ENCODE data around the gene RPL9. TPM values are rescaled to one million over a fixed set of nuclear protein-coding genes. Genes with fewer than 3 reads are reported as not detected.
"Not testable (repeated sequence)": the region's sequence is repeated elsewhere in the genome, so short reads cannot be mapped to it uniquely, and the experiment has no call there.

RPL9 gene
- 1,349 and 1,450 TPM in 2 replicates for total RNA-seq
- long read RNA-seq, transcript RPL9-214 (8 exons, 2,354 nt): major isoform, 472 of 512 reads
- long read RNA-seq, transcript RPL9-203 (7 exons, 1,127 nt): minor isoform, 19 of 512 reads
- long read RNA-seq, partial matches to known transcripts: 5 of 512 reads
- long read RNA-seq, other reads (novel, unspliced or antisense): 12 of 512 reads

DNA sequence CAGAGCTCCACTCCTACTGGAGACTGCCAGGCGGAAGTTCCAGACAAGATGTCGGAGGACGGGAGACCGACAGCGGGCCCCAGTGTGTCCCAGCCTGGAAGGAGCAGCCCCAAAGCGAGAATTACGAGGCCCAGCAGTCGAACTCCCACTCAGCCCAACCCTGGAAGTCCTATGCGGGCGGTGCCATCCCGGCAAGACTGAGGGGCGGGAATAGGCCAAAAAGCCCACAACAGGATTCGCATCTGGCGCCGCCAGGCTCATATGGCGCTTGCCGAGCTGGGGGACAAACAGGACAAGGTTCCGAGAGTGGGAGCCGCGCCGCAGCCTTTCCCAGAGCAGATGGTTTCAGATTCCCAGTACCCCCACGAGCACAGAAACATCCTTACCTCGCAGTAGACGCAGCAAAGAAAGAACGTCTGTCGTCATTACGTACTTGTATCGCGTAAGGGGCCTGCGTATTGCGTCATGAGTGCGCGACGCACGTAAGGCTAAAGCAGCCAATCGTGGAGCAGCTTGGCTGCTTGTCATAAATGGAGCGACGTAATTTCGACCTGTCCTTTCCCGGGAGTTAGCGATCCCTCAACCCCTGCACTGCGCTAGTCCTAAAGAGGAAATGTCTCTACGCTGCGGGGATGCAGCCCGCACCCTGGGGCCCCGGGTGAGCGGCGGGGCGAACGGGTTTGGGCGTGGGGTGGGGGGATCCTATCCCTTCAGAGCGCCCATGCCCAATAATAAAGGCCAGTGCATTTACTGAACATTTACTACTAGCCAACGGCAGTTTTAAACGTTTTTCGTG is at the start of gene RPL9, which contains the start of gene LIAS:
Gene RPL9 (minus strand): TSS at position 418 of the 796 bp plus-strand sequence. CDS start 483 bp downstream, outside the sequence.
Gene LIAS (plus strand): TSS at position 552 of the 796 bp plus-strand sequence. CDS start 62 bp downstream, at position 614.
- peak; percentile 89 for DNase-seq (ENCODE audit: low spot score, unreplicated experiment)
- no peaks in the 10 kb centered on the region for H3K9me3 Mint-ChIP-seq (ENCODE audit: low read depth)
- H3K4me3 Mint-ChIP-seq (ENCODE audit: low read depth): peak within 1 kb of the TSS; percentile 98
- H3K36me3 Mint-ChIP-seq (ENCODE audit: insufficient read depth): peaks cover 28% of the 10 kb centered on the region
- TF ChIP-seq, protein P1, sequence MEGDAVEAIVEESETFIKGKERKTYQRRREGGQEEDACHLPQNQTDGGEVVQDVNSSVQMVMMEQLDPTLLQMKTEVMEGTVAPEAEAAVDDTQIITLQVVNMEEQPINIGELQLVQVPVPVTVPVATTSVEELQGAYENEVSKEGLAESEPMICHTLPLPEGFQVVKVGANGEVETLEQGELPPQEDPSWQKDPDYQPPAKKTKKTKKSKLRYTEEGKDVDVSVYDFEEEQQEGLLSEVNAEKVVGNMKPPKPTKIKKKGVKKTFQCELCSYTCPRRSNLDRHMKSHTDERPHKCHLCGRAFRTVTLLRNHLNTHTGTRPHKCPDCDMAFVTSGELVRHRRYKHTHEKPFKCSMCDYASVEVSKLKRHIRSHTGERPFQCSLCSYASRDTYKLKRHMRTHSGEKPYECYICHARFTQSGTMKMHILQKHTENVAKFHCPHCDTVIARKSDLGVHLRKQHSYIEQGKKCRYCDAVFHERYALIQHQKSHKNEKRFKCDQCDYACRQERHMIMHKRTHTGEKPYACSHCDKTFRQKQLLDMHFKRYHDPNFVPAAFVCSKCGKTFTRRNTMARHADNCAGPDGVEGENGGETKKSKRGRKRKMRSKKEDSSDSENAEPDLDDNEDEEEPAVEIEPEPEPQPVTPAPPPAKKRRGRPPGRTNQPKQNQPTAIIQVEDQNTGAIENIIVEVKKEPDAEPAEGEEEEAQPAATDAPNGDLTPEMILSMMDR (IDR thresholded peaks at IDR 0.05; ENCODE audit: unreplicated experiment): no peak
- H3K4me1 Mint-ChIP-seq (ENCODE audit: low read depth): peaks cover 24% of the 10 kb centered on the region
- H3K27ac Mint-ChIP-seq: peak within 1 kb of the TSS; percentile 100
- H3K27me3 Mint-ChIP-seq: no peaks in the 10 kb centered on the region

DNA sequence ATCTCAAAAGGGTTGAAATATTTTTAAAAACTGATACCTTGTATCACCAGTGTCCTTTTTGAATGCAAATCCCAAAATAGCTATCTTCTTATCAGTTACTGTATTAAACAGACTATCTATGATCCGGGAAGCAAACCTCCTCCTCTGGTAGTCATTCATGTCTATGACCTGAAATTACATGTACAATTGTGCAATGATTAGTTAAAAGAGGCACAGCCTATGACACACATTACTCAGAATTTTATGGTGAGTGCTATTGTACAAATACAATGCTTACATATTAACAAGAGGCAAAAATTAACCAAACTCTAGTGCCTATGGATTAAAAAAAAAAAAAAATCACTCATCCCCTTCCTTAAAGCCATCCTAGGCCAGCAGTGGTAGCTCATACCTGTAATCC is 46.9 kb upstream of the RPL9 start:
- no peak overlapping the region for H3K4me3 Mint-ChIP-seq (ENCODE audit: low read depth)
- H3K27me3 Mint-ChIP-seq: no peaks in the 10 kb centered on the region
- H3K36me3 Mint-ChIP-seq (ENCODE audit: insufficient read depth): peaks cover 58% of the 10 kb centered on the region
- peak overlapping the region; percentile 77 for H3K27ac Mint-ChIP-seq
- TF ChIP-seq, protein P1 (IDR thresholded peaks at IDR 0.05; ENCODE audit: unreplicated experiment): no peak
- no peaks in the 10 kb centered on the region for H3K9me3 Mint-ChIP-seq (ENCODE audit: low read depth)
- no peak for DNase-seq (ENCODE audit: low spot score, unreplicated experiment)
- peaks cover 1% of the 10 kb centered on the region for H3K4me1 Mint-ChIP-seq (ENCODE audit: low read depth)

DNA sequence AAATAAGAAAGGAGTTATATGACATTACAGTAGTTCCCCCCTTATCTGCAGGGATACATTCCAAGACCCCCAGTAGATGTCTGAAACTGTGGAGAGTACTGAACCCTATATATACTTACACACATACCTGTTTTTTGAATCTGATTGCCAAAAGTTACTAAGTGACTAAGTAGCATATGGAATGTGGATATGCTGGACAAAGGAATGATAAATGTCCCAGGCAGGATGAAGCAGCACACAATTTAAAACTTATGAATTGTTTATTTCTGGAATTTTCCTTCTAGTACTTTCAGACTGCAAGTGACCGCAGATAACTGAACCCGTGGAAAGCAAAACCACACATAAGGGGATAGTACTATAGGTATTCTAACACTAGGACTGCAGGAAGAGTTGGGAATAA is 45.8 kb upstream of the RPL9 start:
- H3K27ac Mint-ChIP-seq: peak overlapping the region; percentile 67
- peaks cover 52% of the 10 kb centered on the region for H3K36me3 Mint-ChIP-seq (ENCODE audit: insufficient read depth)
- no peak overlapping the region for H3K4me3 Mint-ChIP-seq (ENCODE audit: low read depth)
- H3K9me3 Mint-ChIP-seq (ENCODE audit: low read depth): no peaks in the 10 kb centered on the region
- peaks cover 1% of the 10 kb centered on the region for H3K4me1 Mint-ChIP-seq (ENCODE audit: low read depth)
- H3K27me3 Mint-ChIP-seq: no peaks in the 10 kb centered on the region
- TF ChIP-seq, protein P1 (IDR thresholded peaks at IDR 0.05; ENCODE audit: unreplicated experiment): no peak
- no peak for DNase-seq (ENCODE audit: low spot score, unreplicated experiment)

DNA sequence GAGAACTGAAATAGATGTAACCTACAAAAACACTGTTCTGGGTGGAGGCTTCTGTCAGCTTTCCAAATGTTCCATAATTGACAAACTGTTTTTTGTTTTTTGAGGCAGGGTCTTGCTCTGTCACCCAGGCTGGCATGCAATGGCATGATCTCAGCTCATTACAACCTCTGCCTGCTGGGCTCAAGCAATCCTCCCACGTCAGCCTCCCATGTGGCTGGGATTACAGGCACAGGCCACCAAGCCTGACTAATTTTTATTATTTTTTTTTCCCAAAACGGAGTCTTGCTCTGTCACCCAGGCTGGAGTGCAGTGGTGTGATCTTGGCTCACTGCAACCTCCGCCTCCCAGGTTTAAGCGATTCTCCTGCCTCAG is 43.9 kb upstream of the RPL9 start:
- not testable (repeated sequence) for H3K4me3 Mint-ChIP-seq (ENCODE audit: low read depth); H3K4me1 Mint-ChIP-seq (ENCODE audit: low read depth); DNase-seq (ENCODE audit: low spot score, unreplicated experiment); H3K9me3 Mint-ChIP-seq (ENCODE audit: low read depth); H3K27me3 Mint-ChIP-seq
- H3K36me3 Mint-ChIP-seq (ENCODE audit: insufficient read depth): peaks cover 52% of the 10 kb centered on the region
- peak overlapping the region; percentile 82 for H3K27ac Mint-ChIP-seq

DNA sequence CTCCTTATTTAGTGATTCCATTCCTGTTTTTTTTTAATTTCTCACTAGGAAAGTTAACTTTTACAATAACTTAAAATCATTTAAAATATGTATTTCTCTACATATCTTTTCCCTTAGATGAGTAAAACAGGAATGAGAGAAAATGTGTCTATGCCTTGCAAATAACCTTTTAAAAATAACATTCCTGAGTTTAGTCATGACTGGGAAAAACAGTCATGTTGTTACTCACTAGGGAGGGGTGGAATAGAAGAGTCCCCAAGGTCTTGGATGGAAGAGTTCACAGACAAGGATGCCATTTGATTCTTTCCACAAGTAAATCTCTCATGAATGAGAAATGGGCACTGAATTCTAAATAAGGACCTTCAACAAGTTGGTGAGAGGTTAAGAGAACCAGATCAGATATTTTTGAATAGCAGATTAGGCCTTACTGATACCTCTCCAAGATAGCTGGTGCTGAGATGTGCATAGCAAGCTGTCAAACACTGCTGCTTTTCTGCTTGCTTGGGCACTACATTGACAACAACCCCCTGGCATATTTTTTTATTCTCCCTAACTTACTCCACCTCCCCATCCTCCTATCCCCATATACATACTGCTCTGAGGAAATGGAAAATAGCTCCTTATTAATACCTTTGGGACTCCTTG is 43.4 kb upstream of the RPL9 start:
- H3K4me1 Mint-ChIP-seq (ENCODE audit: low read depth): peaks cover 1% of the 10 kb centered on the region
- TF ChIP-seq, protein P1 (IDR thresholded peaks at IDR 0.05; ENCODE audit: unreplicated experiment): no peak
- H3K27ac Mint-ChIP-seq: peak overlapping the region; percentile 82

More for the DNA sequence above, 43.4 kb upstream of the RPL9 start:
- DNase-seq (ENCODE audit: low spot score, unreplicated experiment): no peak
- Mint-ChIP-seq H3K27me3 (no peaks in the 10 kb centered on the region), H3K9me3 (ENCODE audit: low read depth) (no peaks in the 10 kb centered on the region), H3K4me3 (ENCODE audit: low read depth) (no peak overlapping the region), H3K36me3 (ENCODE audit: insufficient read depth) (peaks cover 50% of the 10 kb centered on the region)

All from progenitor cell of endocrine pancreas (in vitro differentiated cells).